PC-3 (cell line): Measurements from ENCODE around the gene EME2.

Source experiments
- EZH2phosphoT487 ChIP-seq: fragments of 300-600 bp; sonication (generic); IDR thresholded peaks from 2 replicates; pipeline ENCODE4 v1.6.1; 2018; ENCODE audit warnings: mild to moderate bottlenecking, antibody characterized with exemption, low read length, borderline replicate concordance
- TF ChIP-seq, protein P1 (sequence below): fragments of 300-600 bp; sonication (generic); conservative IDR thresholded peaks from 2 replicates; pipeline ENCODE4 v1.5.1; 2017; ENCODE audit warnings: antibody characterized with exemption, low read depth, mild to moderate bottlenecking, low read length

DNA sequence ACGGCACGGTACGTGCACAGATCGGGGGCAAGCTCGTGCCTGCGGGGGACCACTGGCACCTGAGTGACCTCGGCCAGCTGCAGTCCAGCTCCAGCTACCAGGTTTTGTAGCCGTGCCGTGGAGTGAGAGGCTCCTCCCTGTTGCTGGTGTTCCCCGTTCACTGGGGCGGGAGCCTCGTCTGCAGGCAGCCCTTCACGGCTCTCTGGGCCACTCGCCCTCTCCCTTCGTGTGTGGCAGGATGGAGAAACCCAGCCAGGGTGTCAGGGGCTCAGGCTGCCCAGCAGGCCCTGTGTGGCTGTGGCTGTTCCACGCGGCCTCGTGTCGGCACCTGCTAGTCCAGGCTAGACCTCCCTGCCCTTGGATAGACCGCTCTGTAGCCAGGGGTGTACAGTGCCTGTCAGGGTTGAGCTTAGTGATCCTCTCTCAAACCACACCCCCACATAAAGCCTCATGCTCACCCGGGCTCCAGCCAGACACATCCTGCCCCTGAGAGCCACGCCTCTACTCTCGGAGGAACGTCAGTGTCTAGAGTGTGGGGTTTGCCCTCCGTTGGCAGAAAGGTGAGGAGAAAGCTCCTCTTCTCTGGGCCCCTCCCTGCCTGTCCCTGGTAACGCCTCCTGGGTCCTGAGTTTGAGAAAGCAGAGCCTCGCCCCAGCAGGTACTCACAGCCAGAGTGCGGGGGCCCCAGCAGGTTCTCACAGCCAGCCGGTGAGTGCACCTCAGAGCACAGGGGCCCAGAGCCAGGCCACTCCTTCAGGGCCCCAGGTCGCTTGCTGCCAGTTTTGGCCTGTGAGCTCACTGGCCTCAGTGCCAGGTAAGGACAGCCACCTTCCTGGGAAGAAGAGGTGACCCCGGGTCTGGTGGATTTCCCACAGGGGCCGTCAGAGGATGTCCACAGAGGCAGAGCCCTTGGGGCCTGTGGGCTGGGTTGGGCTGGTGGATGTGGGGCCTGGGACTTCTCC is 29.0 kb upstream of the EME2 start:
- TF ChIP-seq, protein P1, sequence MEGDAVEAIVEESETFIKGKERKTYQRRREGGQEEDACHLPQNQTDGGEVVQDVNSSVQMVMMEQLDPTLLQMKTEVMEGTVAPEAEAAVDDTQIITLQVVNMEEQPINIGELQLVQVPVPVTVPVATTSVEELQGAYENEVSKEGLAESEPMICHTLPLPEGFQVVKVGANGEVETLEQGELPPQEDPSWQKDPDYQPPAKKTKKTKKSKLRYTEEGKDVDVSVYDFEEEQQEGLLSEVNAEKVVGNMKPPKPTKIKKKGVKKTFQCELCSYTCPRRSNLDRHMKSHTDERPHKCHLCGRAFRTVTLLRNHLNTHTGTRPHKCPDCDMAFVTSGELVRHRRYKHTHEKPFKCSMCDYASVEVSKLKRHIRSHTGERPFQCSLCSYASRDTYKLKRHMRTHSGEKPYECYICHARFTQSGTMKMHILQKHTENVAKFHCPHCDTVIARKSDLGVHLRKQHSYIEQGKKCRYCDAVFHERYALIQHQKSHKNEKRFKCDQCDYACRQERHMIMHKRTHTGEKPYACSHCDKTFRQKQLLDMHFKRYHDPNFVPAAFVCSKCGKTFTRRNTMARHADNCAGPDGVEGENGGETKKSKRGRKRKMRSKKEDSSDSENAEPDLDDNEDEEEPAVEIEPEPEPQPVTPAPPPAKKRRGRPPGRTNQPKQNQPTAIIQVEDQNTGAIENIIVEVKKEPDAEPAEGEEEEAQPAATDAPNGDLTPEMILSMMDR = no peak
- no peak for TF ChIP-seq EZH2phosphoT487
